ENCODE results near the gene MSRB1.

- TF ChIP-seq POLR2A (IDR thresholded peaks at IDR 0.05): no peak
- TF ChIP-seq, protein P1, sequence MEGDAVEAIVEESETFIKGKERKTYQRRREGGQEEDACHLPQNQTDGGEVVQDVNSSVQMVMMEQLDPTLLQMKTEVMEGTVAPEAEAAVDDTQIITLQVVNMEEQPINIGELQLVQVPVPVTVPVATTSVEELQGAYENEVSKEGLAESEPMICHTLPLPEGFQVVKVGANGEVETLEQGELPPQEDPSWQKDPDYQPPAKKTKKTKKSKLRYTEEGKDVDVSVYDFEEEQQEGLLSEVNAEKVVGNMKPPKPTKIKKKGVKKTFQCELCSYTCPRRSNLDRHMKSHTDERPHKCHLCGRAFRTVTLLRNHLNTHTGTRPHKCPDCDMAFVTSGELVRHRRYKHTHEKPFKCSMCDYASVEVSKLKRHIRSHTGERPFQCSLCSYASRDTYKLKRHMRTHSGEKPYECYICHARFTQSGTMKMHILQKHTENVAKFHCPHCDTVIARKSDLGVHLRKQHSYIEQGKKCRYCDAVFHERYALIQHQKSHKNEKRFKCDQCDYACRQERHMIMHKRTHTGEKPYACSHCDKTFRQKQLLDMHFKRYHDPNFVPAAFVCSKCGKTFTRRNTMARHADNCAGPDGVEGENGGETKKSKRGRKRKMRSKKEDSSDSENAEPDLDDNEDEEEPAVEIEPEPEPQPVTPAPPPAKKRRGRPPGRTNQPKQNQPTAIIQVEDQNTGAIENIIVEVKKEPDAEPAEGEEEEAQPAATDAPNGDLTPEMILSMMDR (IDR thresholded peaks at IDR 0.05): no peak
- TF ChIP-seq EP300 (IDR thresholded peaks at IDR 0.05): no peak
These were observed 52.8 kb downstream of the MSRB1 start for GRCh38 chr16:1890024-1890707.

Measured in ovary (tissue), 3 donors.